OCI-M1 (cell line): ENCODE results near the gene DGKE.
A peak's percentile ranks its signal among the peaks of the same experiment; 100 is the strongest.

Source experiments
- DNase-seq: peaks from one replicate; lab custom pipeline; 2025; lab: John Stamatoyannopoulos, UW

Gene DGKE

DNA sequence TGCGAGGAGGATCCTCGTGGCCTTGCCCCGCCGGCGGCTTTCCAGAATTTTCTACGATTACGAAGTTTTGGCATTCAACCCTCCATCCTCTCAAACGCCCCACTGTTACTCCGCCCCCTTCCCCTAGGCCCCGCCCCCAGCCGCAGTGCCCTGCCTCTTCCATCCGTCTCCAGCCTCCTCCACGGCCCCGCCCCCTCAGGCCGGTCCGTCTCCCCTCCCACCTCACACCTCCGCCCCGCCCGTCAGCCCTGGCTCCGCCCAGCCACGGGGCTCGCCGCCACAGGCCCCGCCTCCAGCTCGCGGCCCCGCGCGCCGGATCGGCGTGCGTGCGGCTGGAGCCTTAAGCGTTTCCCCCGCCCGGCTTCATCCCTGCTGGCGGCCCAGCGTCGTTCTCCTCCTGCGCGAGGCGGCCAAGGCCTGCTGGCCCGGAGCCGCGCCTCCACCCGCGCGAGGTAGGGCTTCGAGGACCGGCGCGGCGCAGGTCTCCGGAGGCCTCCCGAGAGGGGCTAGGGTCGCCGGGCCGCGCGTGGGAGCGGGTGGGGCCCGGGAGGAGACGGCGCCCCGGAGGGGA is at the start of gene DGKE, which contains the start of gene C17orf67:
Gene DGKE (plus strand): TSS at position 343 of the 571 bp plus-strand sequence. CDS start 645 bp downstream, outside the sequence.
Gene C17orf67 (minus strand): TSS at position 112 of the 571 bp plus-strand sequence. CDS start 18,110 bp downstream, outside the sequence.
- peak; percentile 92 for DNase-seq

DNA sequence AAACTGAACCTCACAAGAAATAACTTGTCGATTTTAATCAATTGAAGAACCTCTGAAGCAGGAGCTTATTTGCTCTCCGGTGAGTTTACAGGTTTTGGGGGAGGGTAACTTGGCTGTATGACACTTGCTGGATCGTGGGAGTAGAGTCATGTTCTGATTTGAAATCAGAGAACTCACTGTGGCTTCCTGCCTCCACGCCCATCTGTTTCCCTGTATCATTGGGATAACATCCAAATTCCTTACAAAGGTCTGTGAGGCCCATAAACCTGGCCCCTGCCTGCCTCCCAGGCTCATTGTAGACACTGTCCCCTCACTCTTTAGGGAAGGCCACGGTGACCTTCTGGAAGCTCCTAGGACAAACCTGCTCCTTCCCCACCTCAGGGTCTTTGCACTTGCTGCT is 48.5 kb upstream of the DGKE start:
- DNase-seq, result no peak

DNA sequence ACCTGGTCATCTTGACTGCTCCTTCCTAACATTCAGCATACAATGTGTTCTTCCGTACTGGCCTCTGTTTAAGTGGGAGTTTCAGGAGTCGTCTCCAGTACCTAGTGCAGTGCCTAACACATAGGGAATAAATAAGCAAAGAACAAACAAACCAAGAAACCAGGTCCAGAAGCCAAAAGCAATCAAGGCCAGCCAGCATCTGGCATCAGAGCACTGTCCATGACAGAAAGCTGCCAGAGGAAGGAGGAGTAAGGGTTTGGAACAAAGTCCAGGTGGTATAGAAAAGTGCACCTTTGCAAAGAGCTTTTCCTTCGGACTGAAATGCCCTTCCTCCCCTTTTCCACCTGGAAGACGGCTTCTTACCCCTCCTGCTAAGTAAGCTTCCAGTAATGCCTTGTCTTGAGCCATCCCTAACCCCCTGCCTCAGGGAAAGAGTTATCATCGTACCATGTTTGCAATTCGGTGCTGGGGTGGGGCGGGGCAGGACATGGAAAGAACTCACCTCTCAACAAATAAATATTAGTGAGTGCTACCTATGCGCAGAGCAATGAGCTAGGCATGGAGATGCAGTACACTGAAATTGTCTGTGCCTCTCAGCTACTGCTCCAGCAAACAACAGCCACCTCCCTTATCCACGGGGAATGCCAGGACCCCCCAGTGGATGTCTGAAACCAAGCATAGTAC is 47.8 kb upstream of the DGKE start:
- DNase-seq, result no peak

DNA sequence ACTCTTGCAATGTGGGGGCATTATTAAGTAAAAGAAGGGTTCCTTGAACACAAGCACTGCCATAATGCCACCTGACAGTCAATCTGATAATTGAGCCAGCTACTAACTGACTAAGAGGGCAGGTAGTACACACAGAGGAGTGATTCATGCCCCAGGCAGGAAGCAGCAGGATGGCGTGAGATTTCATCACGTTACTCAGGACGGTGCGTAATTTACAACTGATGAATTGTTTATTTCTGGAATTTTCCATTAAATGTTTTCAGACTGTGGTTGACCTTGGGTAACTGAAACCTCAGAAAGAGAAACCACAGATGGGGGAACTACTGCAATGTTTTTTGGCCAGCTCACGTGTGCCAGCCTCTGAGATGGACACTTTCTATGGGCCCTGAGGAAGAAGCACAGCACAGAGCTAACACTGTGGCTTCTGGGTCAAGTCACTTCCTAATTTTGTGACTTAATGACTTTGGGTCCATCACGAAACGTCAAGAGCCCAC is 46.9 kb upstream of the DGKE start:
- DNase-seq, result peak; percentile 83

DNA sequence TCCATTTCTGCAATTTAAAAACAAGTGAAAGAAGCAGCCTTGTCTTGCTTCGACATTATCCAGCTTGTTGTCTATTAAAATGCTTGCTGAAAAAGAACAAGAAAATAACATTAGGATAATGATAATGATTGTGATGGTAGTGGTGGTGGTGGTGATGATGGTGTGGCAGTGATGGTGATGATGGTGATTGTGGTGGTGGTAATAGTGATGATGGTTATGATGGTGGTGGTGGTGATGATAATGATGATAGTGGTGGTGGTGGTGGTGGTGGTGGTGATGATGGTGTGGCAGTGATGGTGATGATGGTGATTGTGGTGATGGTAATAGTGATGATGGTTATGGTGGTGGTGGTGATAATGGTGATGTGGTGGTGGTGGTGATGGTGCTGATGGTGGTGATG is 41.7 kb upstream of the DGKE start:
- no peak for DNase-seq

DNA sequence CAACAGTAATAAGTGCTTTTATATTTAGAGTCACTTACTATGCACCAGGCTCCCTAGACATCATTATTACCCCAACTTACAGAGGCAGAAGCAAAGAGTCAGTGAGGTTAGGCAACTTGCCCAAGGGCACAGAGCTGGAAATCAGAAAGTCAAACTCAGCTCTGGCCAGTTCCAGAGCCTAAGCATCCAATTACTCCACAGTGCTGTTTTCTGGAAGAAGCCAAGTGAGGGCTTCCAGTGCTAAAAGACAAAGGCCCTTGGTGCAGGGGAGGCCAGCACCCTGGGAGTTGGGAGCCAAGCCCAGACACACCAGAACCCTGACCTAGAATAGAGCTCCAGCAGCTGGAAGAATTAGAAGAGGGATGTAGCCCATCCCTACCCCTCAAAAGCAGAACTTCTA is 40.4 kb upstream of the DGKE start:
- DNase-seq, result no peak

DNA sequence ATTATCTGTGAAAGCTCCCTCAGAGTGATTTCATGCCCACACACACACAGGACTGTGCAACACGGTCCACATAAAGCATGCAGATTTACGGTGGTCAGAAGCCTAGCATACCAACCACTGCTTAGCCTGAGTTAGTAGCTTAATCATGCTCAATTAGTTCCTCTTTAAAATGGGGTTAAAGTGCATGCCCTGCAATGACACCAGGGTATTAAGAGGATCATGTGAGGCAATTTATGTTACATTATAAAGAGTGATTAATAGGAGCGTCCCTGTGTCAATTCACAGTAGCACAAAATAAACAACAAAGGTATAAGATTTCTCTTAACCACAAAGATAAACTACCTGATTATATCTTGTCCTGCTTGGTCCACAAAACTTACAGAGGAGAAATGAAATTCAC is 40.0 kb upstream of the DGKE start:
- DNase-seq, result no peak

DNA sequence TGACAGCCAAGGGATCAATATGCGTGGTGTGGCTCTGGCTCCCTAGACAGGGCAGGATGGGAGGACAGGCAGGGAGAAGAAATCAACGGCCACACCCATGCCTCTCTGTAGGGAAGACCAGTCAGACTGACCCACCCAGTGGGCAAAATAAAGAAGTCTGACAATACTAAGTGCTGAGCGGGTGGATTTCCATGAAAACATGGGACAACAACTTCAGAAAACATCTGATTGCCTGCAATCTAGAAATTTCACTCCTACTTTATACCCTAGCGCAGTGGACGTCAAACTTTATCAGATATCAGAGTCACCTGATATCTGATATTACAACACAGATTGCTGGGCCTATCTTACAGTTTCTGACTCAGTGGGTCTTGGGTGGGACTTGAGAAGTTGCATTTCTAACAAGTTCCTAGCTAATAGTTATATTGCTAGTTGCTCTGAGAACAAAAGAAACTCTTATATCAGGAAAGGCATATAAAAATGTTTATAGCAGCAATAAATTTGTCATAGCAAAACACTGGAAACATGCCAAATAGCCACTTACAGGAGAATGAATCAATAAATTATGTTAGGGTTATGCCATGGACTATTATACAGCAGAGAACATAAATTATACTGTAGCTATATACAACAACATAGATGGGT is 38.6 kb upstream of the DGKE start:
- DNase-seq, result no peak

DNA sequence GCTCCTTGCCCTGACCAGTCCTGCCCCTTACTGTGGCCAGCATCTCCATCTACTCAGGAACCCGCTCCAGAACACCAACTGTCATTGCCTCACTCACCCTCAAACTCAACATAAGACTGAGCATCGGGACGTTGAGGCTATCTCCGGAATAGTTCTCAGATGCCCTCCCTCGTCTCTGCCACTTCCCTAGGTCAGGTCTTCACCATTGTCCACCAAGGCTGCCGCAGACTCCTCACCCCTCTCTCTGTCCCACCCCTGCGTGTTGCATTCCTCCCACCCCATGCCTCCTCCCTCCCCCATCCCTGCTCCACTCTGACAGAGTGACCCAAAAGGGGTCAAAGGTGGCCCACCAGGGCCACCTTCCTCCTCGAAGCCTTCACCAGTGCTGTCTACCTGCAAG is 37.4 kb upstream of the DGKE start:
- no peak for DNase-seq

DNA sequence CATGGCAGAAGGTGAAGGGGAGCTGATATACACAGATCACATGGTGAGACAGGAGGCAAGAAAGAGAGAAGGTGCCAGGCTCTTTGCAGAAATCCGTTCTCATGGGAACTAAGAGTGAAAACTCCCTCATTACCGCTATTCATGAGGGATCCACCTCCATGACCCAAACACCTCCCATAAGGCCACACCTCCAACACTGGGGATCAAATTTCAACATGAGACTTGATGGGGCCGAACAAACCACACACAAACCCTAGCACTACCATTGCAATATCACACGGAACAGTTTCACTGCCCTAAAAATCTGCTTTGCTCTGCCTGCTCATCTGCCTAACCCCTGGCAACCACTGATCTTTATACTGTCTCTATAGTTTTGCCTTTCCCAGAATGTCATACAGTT is 35.0 kb upstream of the DGKE start:
- DNase-seq, result peak; percentile 82

DNA sequence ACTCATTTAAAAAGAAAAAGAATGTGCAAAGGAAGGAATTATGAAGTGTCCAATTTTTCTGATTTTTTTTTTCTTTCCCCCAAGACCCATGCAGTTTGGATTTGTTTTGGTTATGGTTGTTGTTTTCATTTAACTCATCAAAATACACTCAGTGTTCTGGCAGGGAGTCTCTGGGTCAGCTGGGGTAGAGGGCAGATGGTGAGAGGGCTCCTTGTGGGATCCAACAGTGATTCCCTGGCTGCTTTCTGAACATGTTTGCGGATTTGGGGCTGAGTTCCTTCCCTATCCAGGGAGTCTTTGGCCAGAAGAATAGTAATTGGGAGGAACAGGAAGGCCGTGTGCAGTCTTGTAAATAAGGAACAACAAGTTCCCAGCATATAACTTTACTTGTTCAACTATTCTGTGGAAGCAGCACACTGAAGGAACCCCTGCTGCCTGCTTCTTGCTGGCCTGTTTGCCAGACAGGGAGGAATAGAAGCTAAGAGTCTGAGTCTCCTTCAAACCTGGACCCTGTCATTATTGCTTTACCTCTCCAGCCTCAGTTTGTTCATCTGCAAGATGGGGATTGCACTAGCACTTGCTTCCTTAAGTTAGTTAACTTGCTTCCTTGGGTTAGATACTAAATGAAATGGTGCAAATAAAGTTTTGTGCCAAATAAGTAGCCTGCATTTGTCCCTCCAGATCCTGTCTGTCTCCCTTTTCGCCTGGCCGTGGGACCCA is 32.3 kb upstream of the DGKE start:
- DNase-seq, result no peak

DNA sequence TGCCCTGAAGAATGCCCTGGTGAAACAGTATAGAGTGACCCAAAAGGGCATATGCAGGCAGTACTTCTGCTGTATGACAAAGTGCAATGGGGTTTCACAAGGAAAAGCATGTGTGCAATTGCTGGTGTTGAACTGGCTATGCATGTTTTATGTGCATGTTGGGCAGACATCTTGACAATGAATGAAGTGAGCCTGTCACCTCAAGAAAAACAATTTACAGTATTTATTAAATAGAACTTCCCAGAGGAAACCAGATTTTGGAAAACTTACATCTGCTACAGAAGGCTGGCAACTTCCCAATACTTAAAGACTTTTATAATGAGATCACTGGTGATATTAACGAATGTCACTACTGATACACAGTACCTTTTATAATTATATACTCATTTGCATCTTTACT is 30.9 kb upstream of the DGKE start:
- no peak for DNase-seq

DNA sequence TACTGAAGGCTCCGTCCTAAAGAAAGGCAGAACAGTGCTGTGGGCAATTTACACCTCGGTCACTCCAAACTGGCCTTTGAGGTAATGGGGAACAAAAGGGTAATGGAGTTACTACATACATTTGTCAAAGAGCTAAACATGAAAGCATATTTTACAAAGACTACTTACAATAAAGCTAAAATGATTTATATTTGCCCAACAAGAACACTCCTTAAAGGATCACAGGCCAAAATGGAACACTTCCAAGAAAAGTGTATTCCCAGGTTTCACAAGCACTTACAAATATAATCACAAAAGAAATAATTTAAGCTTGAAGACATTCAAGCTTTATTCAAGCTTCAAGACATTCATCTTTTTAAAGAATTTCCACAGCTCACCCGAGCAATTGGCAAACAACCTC is 29.5 kb upstream of the DGKE start:
- DNase-seq, result no peak

DNA sequence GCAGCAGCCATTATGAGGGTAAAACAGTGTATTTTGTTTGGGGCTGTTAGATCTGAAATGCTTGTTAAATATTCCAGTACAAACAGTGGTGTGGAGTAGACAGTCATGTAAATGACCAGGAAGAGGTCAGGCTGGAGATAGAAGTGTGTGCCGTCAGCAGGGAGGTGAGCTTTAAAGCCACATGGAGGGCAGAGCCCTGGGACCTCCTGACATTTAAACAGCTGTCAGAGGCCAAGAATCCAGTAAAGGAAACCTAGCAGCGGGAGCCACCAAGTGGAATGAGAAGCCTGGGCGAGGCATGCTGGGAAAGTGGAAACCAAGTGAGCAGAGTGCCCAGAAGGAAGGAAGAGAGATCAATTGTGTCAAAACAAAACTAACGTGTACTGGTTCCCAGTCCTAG is 27.0 kb upstream of the DGKE start:
- no peak for DNase-seq

DNA sequence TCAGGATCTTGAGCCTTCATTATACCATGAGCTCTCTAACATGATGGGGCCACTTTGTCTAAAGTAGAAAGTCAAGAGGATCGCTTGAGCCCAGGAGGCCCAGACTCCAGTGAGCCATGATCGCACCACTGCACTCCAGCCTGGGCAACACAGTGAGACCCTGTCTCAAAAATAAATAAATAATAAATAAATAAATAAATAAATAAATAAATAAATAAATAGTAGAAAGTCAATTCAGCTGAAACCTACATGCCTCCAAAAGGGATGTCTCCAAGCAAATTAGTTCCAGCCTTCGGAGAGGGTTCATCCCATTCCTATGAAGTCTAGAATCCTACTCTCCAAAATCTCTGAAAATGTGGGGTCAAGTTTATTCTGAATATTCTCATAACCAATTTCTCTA is 26.2 kb upstream of the DGKE start:
- DNase-seq, result no peak

DNA sequence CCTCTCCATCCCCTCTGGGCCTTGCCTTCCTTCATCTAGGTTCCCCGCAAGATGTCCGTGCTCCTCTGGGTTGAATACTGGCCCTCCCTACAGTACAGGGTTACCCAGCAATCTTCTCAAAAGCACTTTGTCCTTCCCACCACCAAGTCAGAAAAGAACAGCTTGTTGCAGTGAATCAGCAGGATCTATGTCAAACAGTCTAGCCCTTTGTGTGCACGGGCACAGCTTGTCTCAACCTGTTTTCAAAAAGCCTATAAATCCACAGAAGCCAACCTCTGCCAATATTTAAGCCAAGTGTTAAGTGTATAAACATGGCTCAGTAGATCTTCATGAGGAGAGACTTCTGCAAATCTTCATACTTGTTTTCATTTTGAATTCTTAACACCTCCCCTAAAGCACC is 25.4 kb upstream of the DGKE start:
- DNase-seq, result no peak

DNA sequence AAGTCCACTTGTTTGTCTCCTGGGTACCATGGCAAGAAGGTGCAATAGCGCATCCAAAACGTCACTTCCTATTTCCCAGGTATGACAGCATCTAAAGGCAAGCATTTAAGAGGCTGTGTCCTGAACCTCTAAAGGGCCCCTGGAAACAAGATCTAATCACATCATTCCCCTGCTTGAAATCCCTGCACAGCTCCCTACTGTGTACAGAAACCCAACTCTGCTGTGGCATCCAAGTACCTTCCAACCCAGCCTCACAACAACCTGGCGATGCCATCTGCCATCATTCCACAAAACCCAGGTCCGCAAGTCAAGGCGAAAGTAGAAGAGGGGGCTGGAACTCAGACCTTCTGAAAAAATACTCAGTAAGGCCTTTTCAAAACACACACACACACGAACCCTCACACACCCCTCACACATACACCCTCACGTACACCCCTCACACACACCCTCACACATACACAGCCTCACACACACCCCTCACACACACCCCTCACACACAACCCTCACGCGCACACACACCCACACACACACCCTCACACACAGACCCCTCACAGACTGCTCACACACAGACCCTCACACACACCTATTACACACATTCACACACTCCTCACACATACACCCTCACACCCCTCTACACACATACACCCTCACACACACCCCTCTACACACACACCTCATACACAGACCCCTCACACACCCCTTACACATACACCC is 24.7 kb upstream of the DGKE start:
- no peak for DNase-seq

DNA sequence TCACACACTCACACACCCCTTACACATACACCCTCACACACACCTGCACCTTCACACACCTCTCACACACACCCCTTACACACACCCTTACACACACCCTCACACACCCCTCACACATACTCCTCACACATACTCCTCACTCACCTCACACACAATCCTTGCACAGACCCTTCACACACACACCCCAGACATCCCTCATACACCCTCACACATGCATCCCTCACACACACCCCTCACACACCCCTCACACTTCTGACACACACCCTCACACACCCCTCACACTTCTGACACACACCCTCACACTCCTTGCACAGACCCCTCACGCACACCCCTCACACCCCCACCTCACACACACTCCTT is 24.2 kb upstream of the DGKE start:
- no peak for DNase-seq

DNA sequence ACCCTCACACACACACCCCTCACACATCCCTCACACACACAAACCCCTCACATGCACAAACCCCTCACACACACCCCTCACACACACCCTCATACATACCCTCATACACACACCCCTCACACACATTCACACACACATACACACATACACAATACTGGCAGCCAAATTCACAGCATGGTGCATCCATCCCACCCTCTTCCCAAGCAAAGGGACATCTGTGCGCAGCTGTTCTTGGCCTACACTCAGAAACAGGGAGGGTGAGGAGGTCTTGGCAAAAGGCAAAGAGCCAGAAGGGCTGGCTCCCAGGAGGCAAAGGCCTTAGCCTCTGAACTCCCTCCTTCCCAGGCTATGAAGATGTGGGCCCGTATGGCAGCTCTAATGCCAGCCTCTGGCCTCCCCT is 23.6 kb upstream of the DGKE start:
- DNase-seq, result no peak

DNA sequence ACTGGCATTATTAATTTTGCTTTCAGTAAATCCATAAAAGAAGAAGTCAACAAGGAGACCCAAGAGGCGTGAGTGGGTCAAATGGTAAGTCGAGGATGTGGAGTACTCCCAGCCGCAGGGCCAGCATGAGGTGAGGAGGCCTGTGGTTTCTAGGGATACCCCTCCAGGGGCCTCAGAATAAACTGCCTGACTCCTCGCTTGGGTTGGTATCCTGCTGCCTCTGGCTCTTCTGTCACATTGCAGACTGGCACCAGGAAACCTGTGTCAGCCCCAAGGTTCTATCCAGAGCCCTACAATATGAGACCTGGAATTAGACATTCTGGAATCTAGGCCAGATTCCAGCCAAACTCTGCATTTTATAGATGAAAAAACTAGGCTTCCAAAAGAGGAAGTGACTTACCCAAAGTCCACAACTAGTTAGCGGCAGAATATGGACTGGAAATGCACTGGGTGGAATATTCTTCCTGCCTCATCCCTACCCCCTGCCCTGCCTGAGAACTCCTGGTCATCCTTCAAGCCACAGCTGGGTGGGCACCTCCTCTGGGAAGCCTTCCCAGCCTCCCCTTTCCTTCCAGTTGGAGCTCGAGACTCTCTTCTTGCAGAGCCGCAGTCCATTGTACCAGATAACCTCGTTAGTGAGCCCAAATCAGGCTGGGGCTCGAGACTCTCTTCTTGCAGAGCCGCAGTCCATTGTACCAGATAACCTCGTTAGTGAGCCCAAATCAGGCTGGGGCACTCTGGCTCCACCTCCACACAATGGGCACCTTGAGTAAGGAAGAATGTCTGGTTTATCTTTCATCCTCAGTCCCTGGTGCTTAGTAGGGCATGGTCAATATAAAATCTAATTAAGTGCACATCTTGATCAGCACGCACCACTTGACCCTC is 22.8 kb upstream of the DGKE start:
- DNase-seq, result no peak

DNA sequence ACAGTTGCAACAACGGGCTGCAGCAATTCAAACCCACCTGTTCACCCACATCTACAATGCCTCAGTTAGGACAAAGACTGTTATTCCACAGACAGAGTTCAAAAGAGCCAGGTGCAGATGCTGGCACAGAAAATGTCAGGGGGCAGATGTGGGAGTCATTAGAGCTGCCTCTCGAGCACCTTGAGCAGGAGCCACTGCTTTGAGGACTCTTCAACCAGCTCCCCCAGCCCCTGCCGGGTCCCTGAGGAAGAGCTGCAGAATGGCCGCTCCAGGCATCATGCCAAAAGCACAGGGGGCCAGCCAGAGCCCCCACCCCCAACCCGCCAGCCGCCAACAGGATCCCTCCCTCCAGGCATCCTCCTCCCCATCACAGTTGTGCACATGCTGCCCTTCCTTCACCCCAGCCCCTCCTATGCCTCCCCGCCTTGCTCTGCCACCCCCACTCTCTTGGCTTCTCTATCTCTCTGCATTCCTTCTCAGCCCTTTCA is 21.0 kb upstream of the DGKE start:
- no peak for DNase-seq
